HepG2 (cell line): ENCODE results near the gene PHLPP2. TPM values are rescaled to one million over a fixed set of nuclear protein-coding genes. Genes with fewer than 3 reads are reported as not detected.

Source experiments
- DZIP1 ChIP-seq: sonication (generic); formaldehyde crosslinking; IDR thresholded peaks from 2 replicates; pipeline ENCODE4 v1.5.0; 2020; ENCODE audit warnings: mild to moderate bottlenecking, missing genetic modification reagents
- EEA1 ChIP-seq: sonication (generic); formaldehyde crosslinking; IDR thresholded peaks from 2 replicates; pipeline ENCODE4 v1.5.1; 2020; ENCODE audit warnings: mild to moderate bottlenecking, missing genetic modification reagents, borderline replicate concordance
- FOXO1 ChIP-seq: sonication (generic); formaldehyde crosslinking; IDR thresholded peaks from 2 replicates; pipeline ENCODE4 v1.4.0; 2020; ENCODE audit warnings: missing genetic modification reagents
- GMEB1 ChIP-seq: sonication (generic); formaldehyde crosslinking; IDR thresholded peaks from 2 replicates; pipeline ENCODE4 v1.5.1; 2020; ENCODE audit warnings: missing genetic modification reagents, mild to moderate bottlenecking, borderline replicate concordance
- HINFP ChIP-seq: sonication (generic); formaldehyde crosslinking; IDR thresholded peaks from 2 replicates; pipeline ENCODE4 v1.4.0; 2020; ENCODE audit warnings: low read depth, mild to moderate bottlenecking, missing genetic modification reagents
- HNRNPK ChIP-seq: fragments of 200-400 bp; formaldehyde crosslinking; IDR thresholded peaks from 2 replicates; pipeline ENCODE4 v1.6.1; 2018; ENCODE audit warnings: low read length, low read depth, moderate library complexity, mild to moderate bottlenecking; ENCODE audit not compliant: poor library complexity, severe bottlenecking
- HOXD1 ChIP-seq: sonication (generic); formaldehyde crosslinking; IDR thresholded peaks from 2 replicates; pipeline ENCODE4 v1.5.0; 2020; ENCODE audit warnings: missing genetic modification reagents
- IKZF4 ChIP-seq: sonication (generic); formaldehyde crosslinking; IDR thresholded peaks from 2 replicates; pipeline ENCODE4 v1.5.1; 2020; ENCODE audit warnings: borderline replicate concordance, mild to moderate bottlenecking, low read depth, missing genetic modification reagents; ENCODE audit errors: not compliant biosample characterization
- NFKB2 ChIP-seq: sonication (generic); formaldehyde crosslinking; IDR thresholded peaks from 2 replicates; pipeline ENCODE4 v1.4.0; 2020; ENCODE audit warnings: missing genetic modification reagents, borderline replicate concordance
- NRL ChIP-seq: sonication (generic); formaldehyde crosslinking; IDR thresholded peaks from 2 replicates; pipeline ENCODE4 v1.5.0; 2020; ENCODE audit warnings: missing genetic modification reagents, mild to moderate bottlenecking, moderate library complexity, borderline replicate concordance
- RNF2 ChIP-seq: fragments of 450-650 bp; conservative IDR thresholded peaks from 2 replicates; pipeline ENCODE4 v1.6.1; 2016; ENCODE audit warnings: low read depth
- SPEN ChIP-seq: sonication (generic); formaldehyde crosslinking; IDR thresholded peaks from 2 replicates; pipeline ENCODE4 v1.5.1; 2020; ENCODE audit warnings: low read depth, mild to moderate bottlenecking, missing genetic modification reagents
- TFDP1 ChIP-seq: IDR thresholded peaks from 2 replicates; pipeline ENCODE4 v1.6.1; 2016; ENCODE audit warnings: missing compliant biosample characterization, missing genetic modification reagents, borderline replicate concordance
- THAP11 ChIP-seq: IDR thresholded peaks from 2 replicates; pipeline ENCODE4 v1.6.1; 2016; ENCODE audit warnings: missing biosample characterization, missing genetic modification reagents
- ZFP90 ChIP-seq: sonication (generic); formaldehyde crosslinking; IDR thresholded peaks from 2 replicates; pipeline ENCODE4 v1.8.0; 2022; ENCODE audit warnings: missing genetic modification reagents, mild to moderate bottlenecking, inconsistent platforms, borderline replicate concordance
- ZNF225 ChIP-seq: sonication (generic); formaldehyde crosslinking; IDR thresholded peaks from 2 replicates; pipeline ENCODE4 v1.4.0; 2020; ENCODE audit warnings: mild to moderate bottlenecking, missing genetic modification reagents
- ZNF350 ChIP-seq: sonication (generic); formaldehyde crosslinking; IDR thresholded peaks from 2 replicates; pipeline ENCODE4 v1.4.0; 2020; ENCODE audit warnings: mild to moderate bottlenecking, low read depth, missing genetic modification reagents, borderline replicate concordance
- ZNF431 ChIP-seq: sonication (generic); formaldehyde crosslinking; IDR thresholded peaks from 2 replicates; pipeline ENCODE4 v1.9.0; 2022; ENCODE audit warnings: missing genetic modification reagents, low read depth, mild to moderate bottlenecking, borderline replicate concordance
- ZNF441 ChIP-seq: sonication (generic); formaldehyde crosslinking; IDR thresholded peaks from 2 replicates; pipeline ENCODE4 v1.7.0; 2021; ENCODE audit warnings: missing genetic modification reagents, borderline replicate concordance
- ZNF737 ChIP-seq: sonication (generic); formaldehyde crosslinking; IDR thresholded peaks from 2 replicates; pipeline ENCODE4 v1.5.0; 2020; ENCODE audit warnings: missing genetic modification reagents, mild to moderate bottlenecking, borderline replicate concordance
- polyA plus RNA-seq, 8 experiments: library from polyadenylated mRNA; depleted of rRNA in 3 of 8; stranded (reverse) in 7 of 8; unstranded in 1 of 8; fragments of >200 nt; fragmentation: Illumina TruSeq in 4 of 8; extraction: Trizol in 4 of 8; gene quantifications; 2 replicates each; pipeline versions ENCODE4 v1.2.1 to v1.2.3, GENCODE V29; 2011 to 2016; ENCODE audit warnings: low read depth in 4 of 8, missing spikeins in 1 of 8, mixed read lengths in 1 of 8; ENCODE audit not compliant: insufficient read depth in 1 of 8
- total RNA-seq, 5 experiments: library from RNA; depleted of rRNA; stranded (reverse); fragments of >200 nt; fragmentation: Illumina TruSeq; extraction: Trizol; gene quantifications; 2 replicates each; pipeline ENCODE4 v1.2.3, GENCODE V29; 2016; ENCODE audit warnings: low read depth in 1 of 5

The PHLPP2 gene
- total and polyA plus RNA-seq, 2 of the 13 experiments (the other 11 are each of a cell fraction or from before 2014, with no cell fraction given), result 8.9 TPM

GRCh38 chr16:71670537-71670936 is 54.0 kb downstream of the PHLPP2 start (continued):
- no peak for TF ChIP-seq ZNF225 (CRISPR knock-in tag)
- TF ChIP-seq RNF2, result no peak
- no peak for TF ChIP-seq GMEB1 (CRISPR knock-in tag)
- no peak for TF ChIP-seq ZNF441 (CRISPR knock-in tag)
- TF ChIP-seq THAP11 (CRISPR knock-in tag), result no peak
- TF ChIP-seq HINFP, result no peak
- no peak for TF ChIP-seq HNRNPK
- no peak for TF ChIP-seq EEA1 (CRISPR knock-in tag)
- no peak for TF ChIP-seq ZNF737
- TF ChIP-seq ZFP90 (CRISPR knock-in tag), result no peak
- TF ChIP-seq HOXD1 (CRISPR knock-in tag), result no peak
- TF ChIP-seq NRL (CRISPR knock-in tag), result no peak
- TF ChIP-seq SPEN (CRISPR knock-in tag), result 0 out of 2 replicates have a peak, but pooled peaks have one; percentile 27
- no peak for TF ChIP-seq NFKB2 (CRISPR knock-in tag)
- no peak for TF ChIP-seq IKZF4 (CRISPR knock-in tag)
- TF ChIP-seq TFDP1, result no peak
- no peak for TF ChIP-seq DZIP1 (CRISPR knock-in tag)
- peak; percentile 64; the same call in 1 of the 2 replicates for TF ChIP-seq ZNF350 (CRISPR knock-in tag)
- TF ChIP-seq FOXO1, result 0 out of 2 replicates have a peak, but pooled peaks have one; percentile 25
- TF ChIP-seq ZNF431 (CRISPR knock-in tag), result no peak; the same call in 1 of the 2 replicates
